Measurements from ENCODE around the gene CFAP46. TPM values are rescaled to one million over a fixed set of nuclear protein-coding genes. Genes with fewer than 3 reads are reported as not detected.

CFAP46 gene
- total and polyA plus RNA-seq, 4 donors = 0.33 to 0.59 (median 0.42) TPM

- peaks cover 0 to 3% (median 0%) of the 10 kb centered on the region in 4 donors for H3K27me3 ChIP-seq (ENCODE audit: control insufficient read depth in 4 of 4, insufficient read depth in 4 of 4, low read length in 3 of 4)
- TF ChIP-seq YY1 (IDR thresholded peaks at IDR 0.05) (no peak), NR2F2 (IDR thresholded peaks at IDR 0.05) (no peak), TAF1 (conservative IDR thresholded peaks at IDR 0.05) (no peak), CTCF (IDR thresholded peaks at IDR 0.05; ENCODE audit: low read depth, low read length, missing input control) (no peak), ATF3 (IDR thresholded peaks at IDR 0.05) (no peak), RXRA (IDR thresholded peaks at IDR 0.05) (no peak), HNF4A (conservative IDR thresholded peaks at IDR 0.05) (no peak), FOXA2 (IDR thresholded peaks at IDR 0.05) (no peak), JUND (IDR thresholded peaks at IDR 0.05) (no peak), REST (IDR thresholded peaks at IDR 0.05) (no peak), GABPA (IDR thresholded peaks at IDR 0.05 in 1 of 2, conservative IDR thresholded peaks at IDR 0.05 in 1 of 2) (no peak)
- no peak for DNase-seq (ENCODE audit: low spot score)
- H3K4me3 ChIP-seq (ENCODE audit: low read depth in 1 of 3, low read length in 3 of 3) = no peak overlapping the region
- H3K27ac ChIP-seq (ENCODE audit: low read depth in 1 of 2, low read length in 2 of 2) = no peak overlapping the region
- no peaks in the 10 kb centered on the region for H3K36me3 ChIP-seq (ENCODE audit: control insufficient read depth in 4 of 4, insufficient read depth in 3 of 4, low read depth in 1 of 4, low read length in 3 of 4)
- H3K9ac ChIP-seq (ENCODE audit: low read depth in 1 of 2, low read length in 2 of 2) = no peak overlapping the region
- H3K4me1 ChIP-seq (ENCODE audit: control insufficient read depth in 4 of 4, insufficient read depth in 4 of 4, low read length in 3 of 4) = peaks cover 0 to 2% (median 0%) of the 10 kb centered on the region in 4 donors
- WGBS = 82% methylated on average over 21 of the region's 21 CpGs
- no peaks in the 10 kb centered on the region for H3K9me3 ChIP-seq (ENCODE audit: control insufficient read depth in 4 of 4, low read length in 3 of 4)
These were observed 39.4 kb upstream of the CFAP46 start for GRCh38 chr10:132981746-132982145.

GRCh38 chr10:132981173-132981555 is 38.8 kb upstream of the CFAP46 start:
- Histone ChIP-seq H3K27ac (ENCODE audit: low read depth in 1 of 2, low read length in 2 of 2) (no peak overlapping the region), H3K9me3 (ENCODE audit: control insufficient read depth in 4 of 4, low read length in 3 of 4) (no peaks in the 10 kb centered on the region), H3K4me1 (ENCODE audit: control insufficient read depth in 4 of 4, insufficient read depth in 4 of 4, low read length in 3 of 4) (peaks cover 0 to 2% (median 0%) of the 10 kb centered on the region in 4 donors), H3K36me3 (ENCODE audit: control insufficient read depth in 4 of 4, insufficient read depth in 3 of 4, low read depth in 1 of 4, low read length in 3 of 4) (no peaks in the 10 kb centered on the region), H3K27me3 (ENCODE audit: control insufficient read depth in 4 of 4, insufficient read depth in 4 of 4, low read length in 3 of 4) (no peaks in the 10 kb centered on the region), H3K9ac (ENCODE audit: low read depth in 1 of 2, low read length in 2 of 2) (no peak overlapping the region), H3K4me3 (ENCODE audit: low read depth in 1 of 3, low read length in 3 of 3) (no peak overlapping the region)
- 72% methylated on average over 17 of the region's 17 CpGs for WGBS
- no peak for DNase-seq (ENCODE audit: low spot score)
- TF ChIP-seq CTCF (IDR thresholded peaks at IDR 0.05; ENCODE audit: low read depth, low read length, missing input control) = no peak

Data from liver (tissue), 9 donors.